ENCODE data around the gene ERG28. TPM values are rescaled to one million over a fixed set of nuclear protein-coding genes. Genes with fewer than 3 reads are reported as not detected.

The ERG28 gene
- total and polyA plus RNA-seq, 2 donors (not counting 3 experiments of a cell fraction or from before 2014, with no cell fraction given): 31.9 to 46.0 TPM

- H3K9me1 ChIP-seq (replicated peaks; ENCODE audit: control insufficient read depth, extremely low read depth, insufficient read depth, low read length): no peaks in the 10 kb centered on the region
- H3K27me3 ChIP-seq (ENCODE audit: control insufficient read depth in 2 of 2, insufficient read depth in 2 of 2, low read length in 2 of 2): no peaks in the 10 kb centered on the region
- peak overlapping the region; percentile 84 to 99 (median 97) for H3K4me3 ChIP-seq (replicated peaks in 1 of 3; ENCODE audit: insufficient read depth in 1 of 3, low read depth in 1 of 3, low read length in 3 of 3)
- no peaks in the 10 kb centered on the region for H4K20me1 ChIP-seq (replicated peaks; ENCODE audit: control insufficient read depth, extremely low read depth, insufficient read depth, low read length)
- H3K4me1 ChIP-seq (ENCODE audit: control insufficient read depth, extremely low read depth, insufficient read depth, low read length): peaks cover 36% of the 10 kb centered on the region
- no peak for DNase-seq (ENCODE audit: low read depth, low spot score)
- no peak for TF ChIP-seq MAX (IDR thresholded peaks at IDR 0.05; ENCODE audit: insufficient read depth, insufficient read length)
- TF ChIP-seq POLR2A (IDR thresholded peaks at IDR 0.05; ENCODE audit: low read depth, low read length): no peak
- peak overlapping the region; percentile 92 for H3K4me2 ChIP-seq (ENCODE audit: insufficient read depth, low read length)
- peaks cover 59% of the 10 kb centered on the region for H3K79me2 ChIP-seq (ENCODE audit: control insufficient read depth, insufficient read depth, low read length)
- peak overlapping the region; percentile 71 for H3K27ac ChIP-seq (ENCODE audit: insufficient read depth, low read depth, low read length)
- no peak for FAIRE-seq
- dilution Hi-C loops (cut with MboI; ENCODE audit: extremely low pct_ligation_motif_present, low sequenced_read_pairs): no loop called here
- no peaks in the 10 kb centered on the region for H3K9me3 ChIP-seq (replicated peaks; ENCODE audit: control insufficient read depth, insufficient read depth, low read length)
- peaks cover 1 to 3% of the 10 kb centered on the region in 2 experiments for H3K36me3 ChIP-seq (ENCODE audit: control insufficient read depth in 2 of 2, extremely low read depth in 1 of 2, insufficient read depth in 2 of 2, low read length in 2 of 2)
- BruUV-seq (replicated peaks): TSS peak; percentile 52
- intact Hi-C loops (cut with micrococcal nuclease): loop anchor here (2.0 to 5.0 kb wide), 2 partner anchors 321 to 491 kb away; partner anchors contain the start of gene GPATCH2L
- peak overlapping the region; percentile 82 for H2AFZ ChIP-seq (ENCODE audit: low read depth, low read length)
- CTCF ChIA-PET: interaction anchor here (0.6 to 2.4 kb wide), 4 partner anchors 48 to 716 kb away, joined by 3 to 25 read pairs (median 3); partner anchors contain the start of gene FLVCR2
- H3K9ac ChIP-seq (replicated peaks; ENCODE audit: extremely low read depth, insufficient read depth, low read length): peak overlapping the region; percentile 92
- POLR2A ChIA-PET: interaction anchor here (0.6 to 1.2 kb wide), 2 partner anchors 84 to 826 kb away, joined by 3 read pairs; no protein-coding TSS in a partner anchor
Measured at GRCh38 chr14:75661499-75661814, 781 bp upstream of the ERG28 start.

DNA sequence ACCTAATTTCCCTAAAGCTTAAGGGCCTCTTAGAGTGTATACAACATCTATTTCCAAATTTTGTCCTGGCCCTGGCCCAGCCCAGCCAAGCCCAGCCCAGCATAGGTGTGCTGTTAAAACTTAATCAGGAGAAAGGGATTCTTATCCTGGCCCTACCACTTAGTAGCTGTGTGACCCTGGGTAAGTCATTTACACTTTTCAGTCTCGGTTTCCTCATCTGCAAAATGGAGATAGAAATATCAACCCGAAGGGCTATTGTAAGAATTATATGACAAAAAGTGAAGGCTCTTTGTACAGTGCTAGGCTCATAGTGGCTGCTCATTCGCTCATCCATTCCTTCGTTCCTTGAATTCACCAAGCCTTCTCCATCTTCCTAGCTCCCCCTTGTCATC is 442 bp downstream of the ERG28 start:
- dilution Hi-C loops (cut with MboI; ENCODE audit: extremely low pct_ligation_motif_present, low sequenced_read_pairs): no loop called here
- no peak for TF ChIP-seq POLR2AphosphoS5 (IDR thresholded peaks at IDR 0.05; ENCODE audit: insufficient read depth, low read depth, low read length)
- no peak for TF ChIP-seq EZH2 (IDR thresholded peaks at IDR 0.05; ENCODE audit: borderline replicate concordance, low read depth, low read length, severe bottlenecking)
- no peak for TF ChIP-seq JUN (IDR thresholded peaks at IDR 0.05; ENCODE audit: borderline replicate concordance, insufficient read depth, insufficient read length, low read depth)
- TF ChIP-seq MAX (IDR thresholded peaks at IDR 0.05; ENCODE audit: insufficient read depth, insufficient read length): no peak
- TF ChIP-seq CTCF (IDR thresholded peaks at IDR 0.05; ENCODE audit: extremely low read depth in 1 of 2, insufficient read depth in 1 of 2, low read depth in 1 of 2, low read length in 2 of 2): no peak
- no peak for TF ChIP-seq FOS (IDR thresholded peaks at IDR 0.05; ENCODE audit: borderline replicate concordance, insufficient read depth, low read length)
- no peak for TF ChIP-seq MYC (IDR thresholded peaks at IDR 0.05; ENCODE audit: low read depth, low read length)
- TF ChIP-seq POLR2A (IDR thresholded peaks at IDR 0.05; ENCODE audit: low read depth, low read length): no peak
- no peak for TF ChIP-seq GATA2 (IDR thresholded peaks at IDR 0.05; ENCODE audit: insufficient read depth, insufficient read length, low read depth, low read length)
- Histone ChIP-seq H3K79me2 (ENCODE audit: control insufficient read depth, insufficient read depth, low read length) (peaks cover 50% of the 10 kb centered on the region), H4K20me1 (replicated peaks; ENCODE audit: control insufficient read depth, extremely low read depth, insufficient read depth, low read length) (no peaks in the 10 kb centered on the region), H3K27ac (ENCODE audit: insufficient read depth, low read depth, low read length) (no peak overlapping the region), H3K9me1 (replicated peaks; ENCODE audit: control insufficient read depth, extremely low read depth, insufficient read depth, low read length) (no peaks in the 10 kb centered on the region), H3K9me3 (replicated peaks; ENCODE audit: control insufficient read depth, insufficient read depth, low read length) (no peaks in the 10 kb centered on the region), H2AFZ (ENCODE audit: low read depth, low read length) (peak overlapping the region; percentile 85), H3K4me3 (replicated peaks in 1 of 3; ENCODE audit: insufficient read depth in 1 of 3, low read depth in 1 of 3, low read length in 3 of 3) (peak overlapping the region; percentile 84 to 99 (median 97)), H3K4me2 (ENCODE audit: insufficient read depth, low read length) (peak overlapping the region; percentile 86), H3K4me1 (ENCODE audit: control insufficient read depth, extremely low read depth, insufficient read depth, low read length) (peaks cover 36% of the 10 kb centered on the region), H3K27me3 (ENCODE audit: control insufficient read depth in 2 of 2, insufficient read depth in 2 of 2, low read length in 2 of 2) (no peaks in the 10 kb centered on the region), H3K9ac (replicated peaks; ENCODE audit: extremely low read depth, insufficient read depth, low read length) (peak overlapping the region; percentile 42), H3K36me3 (ENCODE audit: control insufficient read depth in 2 of 2, extremely low read depth in 1 of 2, insufficient read depth in 2 of 2, low read length in 2 of 2) (peaks cover 3 to 4% of the 10 kb centered on the region in 2 experiments)
- BruUV-seq (replicated peaks): TSS peak; percentile 21
- FAIRE-seq (no peak), DNase-seq (ENCODE audit: low read depth, low spot score) (no peak)
- CTCF ChIA-PET: interaction anchor here (1.0 to 2.4 kb wide), 4 partner anchors 49 to 322 kb away, joined by 3 to 25 read pairs (median 5); partner anchors contain the start of gene FLVCR2
- POLR2A ChIA-PET: interaction anchor here (0.6 kb wide), 1 partner anchor 55 kb away, joined by 4 read pairs; no protein-coding TSS in a partner anchor
- intact Hi-C loops (cut with micrococcal nuclease): loop anchor here (2.0 to 5.0 kb wide), 2 partner anchors 323 to 492 kb away; partner anchors contain the start of gene GPATCH2L
